Fibroblast of skin of right biceps (primary cell): Measurements from ENCODE around the gene EMID1.
A peak's percentile ranks its signal among the peaks of the same experiment; 100 is the strongest.

Experiments used
- DNase-seq: peaks from one replicate; pipeline ENCODE4 v3.0.0-alpha.2; 2013

Gene EMID1

DNA sequence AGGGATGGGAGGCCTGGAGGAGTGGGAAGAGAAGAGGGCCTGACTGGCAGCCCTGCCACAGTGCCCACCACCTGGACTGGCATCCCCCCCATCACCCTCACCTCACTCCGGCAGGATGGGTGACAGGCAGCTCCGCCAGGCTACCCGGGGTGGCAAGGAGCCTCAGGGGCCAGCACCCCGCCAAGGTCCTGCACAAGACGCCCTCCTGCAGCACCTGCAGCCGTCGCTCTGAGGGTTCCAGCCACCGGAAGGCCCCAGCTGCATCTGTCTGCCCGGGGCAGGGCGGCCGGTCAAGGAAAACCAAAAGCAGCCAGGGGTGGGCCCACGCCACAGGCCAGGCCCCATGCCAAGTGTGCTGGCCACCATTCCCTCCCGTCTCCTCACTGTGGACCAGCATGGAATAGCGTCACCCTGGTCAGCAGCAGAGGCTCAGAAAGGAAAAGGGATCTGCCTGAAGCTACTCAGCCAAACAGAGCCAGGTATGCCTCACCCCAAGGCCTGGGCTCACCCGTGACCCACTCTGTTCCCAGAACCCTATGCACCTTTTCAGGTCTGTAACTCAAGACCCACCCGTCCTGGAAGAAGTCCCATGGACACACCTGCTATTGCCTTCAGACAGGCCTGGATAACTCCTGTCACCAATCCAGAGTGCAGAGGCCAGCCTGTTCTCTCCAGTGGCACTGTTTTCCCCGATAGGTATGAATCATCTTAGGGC lies 55.1 kb downstream of the EMID1 start:
- no peak for DNase-seq

DNA sequence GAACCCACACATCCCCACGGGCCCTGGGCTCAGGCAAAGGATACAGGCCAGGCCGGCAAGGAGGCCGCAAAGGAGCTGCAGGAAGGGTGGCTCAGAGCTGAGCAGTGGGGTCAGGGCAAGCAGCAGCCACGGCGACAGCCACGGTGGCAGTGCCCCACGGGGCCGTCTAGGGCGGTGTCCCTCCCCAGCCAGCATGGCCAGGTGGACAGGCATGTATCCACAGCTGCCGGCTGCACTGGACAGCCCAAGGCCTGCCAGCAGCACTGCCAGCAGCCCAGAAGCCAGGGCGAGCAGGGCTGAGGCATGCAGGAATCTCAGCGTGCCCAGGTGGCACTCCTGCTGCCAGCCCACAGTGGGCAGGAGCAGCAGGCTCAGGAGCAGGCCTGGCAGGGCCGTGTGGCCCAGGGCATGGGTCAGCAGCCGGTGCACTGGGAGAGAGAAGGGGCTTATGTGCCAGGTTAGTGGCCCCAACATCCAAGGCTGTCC lies 58.1 kb downstream of the EMID1 start:
- no peak for DNase-seq

DNA sequence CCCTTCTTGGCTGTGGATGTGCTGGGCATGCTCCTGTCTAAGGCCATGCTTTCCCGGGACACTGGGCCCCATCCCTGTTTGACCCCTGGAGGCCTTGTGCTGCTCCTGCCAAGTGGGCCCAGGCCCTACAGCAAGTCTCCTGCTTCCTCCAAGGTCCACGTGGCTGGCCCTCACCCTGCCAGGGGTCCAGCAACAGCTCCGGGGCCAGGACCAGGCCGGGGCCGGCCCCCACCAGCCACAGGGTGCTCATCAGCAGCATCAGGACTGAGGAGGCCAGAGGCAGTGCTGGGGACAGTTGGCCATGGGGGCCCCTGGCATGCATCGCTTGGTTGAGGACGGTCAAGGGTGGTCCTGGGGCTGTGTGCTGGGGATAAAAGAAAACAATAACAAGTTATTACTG lies 59.6 kb downstream of the EMID1 start:
- DNase-seq = no peak

DNA sequence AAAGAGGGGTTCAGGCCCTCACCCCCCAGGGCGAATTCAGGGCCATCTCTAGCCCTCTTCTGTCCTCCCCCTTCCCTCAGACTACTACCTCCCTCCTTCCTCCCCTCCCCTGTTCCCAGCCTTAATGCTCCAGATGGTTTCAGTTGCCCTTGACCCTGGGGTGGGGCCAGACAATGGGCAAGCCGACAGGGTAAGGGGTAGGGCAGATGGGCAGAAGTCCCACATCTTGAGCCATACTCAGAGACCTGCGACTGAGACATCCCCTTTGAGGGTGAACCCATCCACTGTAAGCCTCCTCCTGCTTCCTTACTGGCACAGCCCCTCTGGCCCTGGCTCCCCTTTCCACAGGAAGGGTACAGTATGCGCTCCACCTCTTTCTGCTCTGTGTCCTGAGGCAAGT lies 60.2 kb downstream of the EMID1 start:
- DNase-seq = no peak

DNA sequence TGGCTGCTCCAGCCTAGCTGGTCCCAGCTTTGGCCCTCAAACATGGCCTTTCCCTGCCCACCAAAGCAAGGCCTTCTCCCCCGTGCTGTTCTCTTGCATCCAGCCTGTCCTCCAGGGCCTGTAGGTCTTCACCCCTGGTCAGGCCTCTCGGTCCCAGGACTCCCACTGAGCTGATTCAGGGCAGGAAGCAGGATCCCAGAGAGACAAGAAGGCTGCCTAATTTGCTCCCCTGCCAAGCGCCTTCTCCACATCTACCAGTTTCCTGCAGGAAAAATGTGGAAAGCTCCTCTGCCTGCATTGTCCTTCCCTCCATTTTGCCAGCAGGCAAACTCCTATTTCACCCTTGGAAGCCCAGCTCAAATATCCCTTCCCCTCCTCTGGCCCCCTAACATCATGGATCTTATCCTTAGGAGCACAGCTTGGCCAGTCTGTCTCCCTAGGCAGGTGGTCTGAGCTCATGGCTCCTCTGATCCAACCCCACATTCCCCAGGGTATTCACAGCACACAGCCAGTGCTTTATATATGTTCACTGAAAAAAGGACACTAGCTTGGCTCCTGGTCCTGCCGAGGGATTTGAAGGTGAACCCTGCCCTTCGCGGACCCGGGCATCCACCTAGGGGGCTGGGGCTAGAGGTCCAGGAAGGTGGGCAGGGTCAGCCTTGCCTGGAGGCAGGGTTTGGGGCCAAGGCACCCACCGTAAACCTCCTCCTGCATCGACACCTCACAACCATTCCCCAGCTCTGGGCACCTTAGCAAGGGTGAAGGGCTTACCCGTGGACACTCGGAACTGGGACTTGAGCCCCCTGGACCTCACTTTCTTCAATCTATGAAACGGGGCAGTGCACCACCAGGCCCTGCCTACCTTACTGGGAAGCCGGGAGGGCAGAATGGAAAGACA lies 61.1 kb downstream of the EMID1 start:
- peak; percentile 30 for DNase-seq

DNA sequence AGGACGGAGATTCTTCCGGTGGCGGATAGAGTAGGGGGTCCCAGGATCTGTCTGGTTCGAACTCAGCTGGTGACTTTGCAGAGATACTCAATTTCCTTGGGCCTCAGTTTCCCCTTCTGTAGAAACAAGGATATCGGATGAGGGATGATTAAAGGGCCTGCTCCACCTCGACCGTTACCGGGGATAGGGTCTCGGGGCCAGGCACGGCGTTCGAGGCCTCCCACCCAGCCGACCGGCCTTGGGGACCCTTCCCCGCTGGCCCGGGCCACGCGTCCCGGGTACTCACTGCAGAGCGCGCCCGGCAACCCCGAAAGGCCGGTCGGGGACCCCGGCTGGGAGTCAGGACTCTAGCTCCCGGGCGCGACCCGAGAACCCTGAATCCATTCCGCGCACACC lies 61.8 kb downstream of the EMID1 start:
- no peak for DNase-seq

DNA sequence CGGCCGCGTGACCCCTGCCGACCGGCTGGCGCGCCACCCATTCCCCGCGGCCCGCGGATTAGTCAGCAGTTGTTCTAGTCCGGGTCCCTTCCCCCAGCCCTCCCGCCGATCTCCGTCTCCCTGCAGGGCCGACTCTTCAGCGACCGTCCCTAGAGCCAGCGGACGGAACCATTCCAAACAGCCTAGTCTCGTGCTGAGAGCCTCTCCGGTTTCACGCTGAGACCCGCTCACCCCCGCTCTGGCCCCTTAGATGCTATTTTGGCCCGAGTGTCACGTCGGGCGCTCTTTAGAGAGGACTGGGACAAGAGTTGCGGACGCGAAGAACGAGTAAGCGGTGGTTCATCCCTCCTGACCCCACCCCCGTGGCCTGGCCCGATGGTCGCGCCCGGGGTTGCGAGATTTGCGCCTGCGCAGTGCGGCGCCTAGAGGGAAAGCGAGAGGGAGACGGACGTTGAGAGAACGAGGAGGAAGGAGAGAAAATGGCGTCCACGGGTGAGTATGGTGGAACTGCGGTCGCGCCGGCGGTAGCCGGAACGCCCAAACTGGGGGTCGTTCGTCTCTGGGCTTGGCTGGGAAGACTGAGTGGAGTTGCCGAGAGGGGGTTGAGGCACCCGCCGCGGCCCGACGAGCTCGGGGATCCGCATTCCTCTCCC lies 62.3 kb downstream of the EMID1 start, which contains the start of the genes EWSR1 and RHBDD3:
Gene EWSR1 (plus strand): TSS at position 411 of the 653 bp plus-strand sequence. CDS start 69 bp downstream, at position 480.
Gene RHBDD3 (minus strand): TSS at position 124 of the 653 bp plus-strand sequence. CDS start 2,355 bp downstream, outside the sequence.
- DNase-seq = peak; percentile 99

DNA sequence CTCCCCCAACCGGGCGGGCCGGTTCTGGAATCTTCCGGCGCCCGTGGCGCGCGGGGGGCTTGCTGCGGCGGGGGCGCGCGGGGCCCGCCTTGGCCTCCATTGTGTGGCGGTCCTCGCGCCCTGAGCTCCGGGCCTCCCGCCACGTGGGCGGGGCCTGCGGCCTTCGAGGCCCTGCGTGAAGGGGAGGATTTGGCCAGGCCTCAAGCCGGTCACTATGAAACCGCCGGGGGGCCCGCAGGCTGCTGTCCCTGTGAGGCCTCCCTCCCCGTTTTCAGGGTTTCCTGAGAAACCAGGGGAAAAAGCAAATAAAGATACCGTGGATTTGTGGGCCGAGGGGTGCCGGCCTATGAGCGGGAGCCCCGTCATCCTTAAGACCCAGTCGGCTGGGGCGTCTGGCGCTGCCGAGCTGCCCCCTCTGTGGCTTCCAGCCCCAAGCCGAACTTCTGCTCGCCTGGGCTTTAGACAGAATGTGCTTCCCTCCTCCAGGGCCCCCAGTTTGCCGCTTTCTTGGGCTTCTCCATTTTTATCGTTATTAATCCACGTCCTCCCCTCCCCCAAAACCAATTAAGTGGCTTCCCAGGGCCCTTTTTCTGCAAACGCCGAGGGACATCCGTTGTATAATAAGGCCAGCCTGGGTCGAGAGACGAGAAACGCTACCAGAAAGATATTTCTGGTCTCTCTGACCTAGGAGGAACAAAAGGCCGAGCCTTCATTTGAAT lies 63.0 kb downstream of the EMID1 start:
- peak; percentile 68 for DNase-seq

DNA sequence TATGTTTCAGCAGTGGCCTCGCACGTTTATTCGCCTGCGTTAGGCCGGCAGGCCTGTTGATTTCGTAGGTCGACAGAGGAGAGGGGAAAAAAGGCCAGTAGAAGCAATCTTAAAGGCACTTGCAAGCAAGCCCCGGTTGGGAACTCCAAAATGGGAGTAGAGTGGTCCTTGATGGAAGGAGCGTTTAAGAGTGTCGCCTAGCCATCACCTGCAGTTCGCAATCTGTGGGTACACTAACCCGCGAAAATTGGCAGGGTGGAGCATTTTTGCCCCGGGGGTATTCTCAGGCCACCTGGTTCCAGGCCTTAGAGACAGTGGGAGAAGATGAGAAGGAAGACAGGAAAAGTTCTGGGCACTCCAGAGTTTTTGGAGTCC lies 63.5 kb downstream of the EMID1 start:
- DNase-seq = no peak

DNA sequence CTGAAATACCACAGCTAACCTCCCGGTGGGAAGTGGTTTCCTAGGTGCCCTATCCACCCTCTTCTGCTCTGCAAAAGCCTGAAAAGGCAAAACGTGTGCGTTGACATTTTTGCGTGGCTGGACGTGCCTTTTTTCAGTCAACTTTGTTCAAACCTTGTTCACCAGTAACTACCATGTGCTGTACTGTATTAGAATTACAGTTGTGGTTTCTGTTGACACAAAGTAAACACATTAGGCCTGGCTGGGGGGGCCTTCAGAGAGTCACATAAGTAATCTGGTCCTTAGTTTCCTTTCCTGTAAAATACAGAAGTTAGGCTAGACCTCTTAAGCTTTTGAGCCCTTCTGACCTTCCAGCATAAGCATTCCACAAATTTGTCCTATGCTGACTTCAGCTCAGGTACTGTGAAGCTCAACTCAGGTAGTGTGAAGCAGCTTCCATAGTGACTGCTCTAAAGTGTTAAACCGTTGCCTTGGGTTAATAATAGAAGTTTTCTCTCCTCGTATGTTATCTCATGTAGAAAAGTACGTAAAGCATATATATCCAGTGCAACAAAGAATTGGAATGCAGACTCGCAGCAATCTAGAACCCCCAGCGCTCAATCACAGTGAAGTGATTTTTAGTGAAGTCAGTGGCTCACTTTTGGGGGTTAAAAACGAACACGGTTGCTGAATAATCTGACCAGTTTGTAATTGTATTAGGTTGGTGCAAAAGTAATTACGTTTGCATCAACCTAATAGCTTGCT lies 64.2 kb downstream of the EMID1 start:
- peak; percentile 10 for DNase-seq

DNA sequence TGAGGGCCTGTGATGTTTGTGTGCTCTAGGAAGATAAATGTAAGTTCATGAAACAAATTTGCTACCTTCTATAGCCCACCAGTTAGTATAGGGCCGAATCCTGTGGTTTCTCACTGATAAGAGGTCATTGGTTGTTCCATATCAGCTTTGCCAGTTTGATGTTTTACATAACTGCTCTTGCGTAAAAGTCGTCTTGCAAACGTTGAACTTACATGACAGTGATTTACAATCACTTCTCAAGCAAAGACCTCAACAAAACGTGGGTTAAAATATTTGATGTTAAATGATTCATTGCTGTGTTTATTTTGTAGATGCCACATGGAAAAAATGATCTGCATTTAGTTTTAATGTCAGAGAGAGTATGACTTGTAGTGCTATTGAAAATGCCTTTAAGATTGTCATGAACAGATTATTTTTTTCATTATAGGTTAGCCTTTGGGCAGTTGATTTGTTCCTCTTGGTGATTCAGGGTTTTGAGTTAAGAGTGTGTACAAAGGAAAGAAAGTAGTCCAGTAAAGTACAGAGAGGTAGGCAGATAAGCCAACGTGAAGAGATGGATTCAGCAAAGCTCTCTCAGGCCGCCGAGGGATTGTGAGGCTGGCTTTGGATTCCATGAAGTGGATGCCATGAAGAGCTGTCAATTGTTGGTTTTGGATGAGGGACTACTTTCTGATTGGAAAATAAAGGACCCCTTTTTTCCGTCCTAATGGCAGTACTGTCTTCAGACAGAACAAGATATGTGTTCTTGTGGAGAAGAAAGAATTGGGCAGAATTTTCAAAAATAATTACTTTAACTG lies 65.0 kb downstream of the EMID1 start:
- DNase-seq = peak; percentile 50

DNA sequence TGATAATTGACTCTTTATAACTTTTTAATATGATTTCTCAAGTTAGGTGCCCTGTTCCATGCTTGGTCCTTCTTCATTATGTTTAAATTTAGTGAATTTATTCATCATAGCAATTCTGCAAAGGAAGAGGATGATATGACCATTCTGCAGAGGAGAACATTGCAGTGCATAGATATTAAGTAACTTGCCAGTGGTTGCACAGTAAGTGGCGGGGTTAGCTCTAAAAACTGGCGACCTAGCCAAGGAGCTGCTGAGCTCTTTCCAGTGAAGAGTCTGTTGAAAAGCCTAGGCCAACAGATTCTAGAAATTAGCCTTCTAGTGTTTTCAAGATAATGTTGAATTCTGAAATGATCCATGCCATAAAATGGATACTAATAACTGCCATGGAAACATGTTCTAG lies 66.9 kb downstream of the EMID1 start:
- DNase-seq = no peak

DNA sequence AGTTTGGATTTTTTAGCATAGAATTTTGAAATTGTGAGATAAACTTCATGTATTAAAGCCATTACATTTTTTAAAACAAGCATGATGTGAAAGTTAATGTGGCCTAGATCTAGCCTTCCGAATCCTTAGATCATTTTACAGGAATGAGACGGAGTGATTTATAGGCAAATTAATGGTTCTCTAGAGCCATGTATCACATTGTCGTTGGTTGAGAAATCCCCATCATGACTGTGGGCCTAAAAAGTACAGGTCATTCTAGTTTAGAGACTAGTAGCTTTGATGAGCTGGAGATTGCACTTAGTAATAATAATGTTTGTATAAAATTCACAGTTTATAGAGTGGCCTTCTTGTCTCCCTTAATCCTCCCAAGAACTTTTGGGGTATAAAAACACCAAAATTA lies 69.5 kb downstream of the EMID1 start:
- no peak for DNase-seq

DNA sequence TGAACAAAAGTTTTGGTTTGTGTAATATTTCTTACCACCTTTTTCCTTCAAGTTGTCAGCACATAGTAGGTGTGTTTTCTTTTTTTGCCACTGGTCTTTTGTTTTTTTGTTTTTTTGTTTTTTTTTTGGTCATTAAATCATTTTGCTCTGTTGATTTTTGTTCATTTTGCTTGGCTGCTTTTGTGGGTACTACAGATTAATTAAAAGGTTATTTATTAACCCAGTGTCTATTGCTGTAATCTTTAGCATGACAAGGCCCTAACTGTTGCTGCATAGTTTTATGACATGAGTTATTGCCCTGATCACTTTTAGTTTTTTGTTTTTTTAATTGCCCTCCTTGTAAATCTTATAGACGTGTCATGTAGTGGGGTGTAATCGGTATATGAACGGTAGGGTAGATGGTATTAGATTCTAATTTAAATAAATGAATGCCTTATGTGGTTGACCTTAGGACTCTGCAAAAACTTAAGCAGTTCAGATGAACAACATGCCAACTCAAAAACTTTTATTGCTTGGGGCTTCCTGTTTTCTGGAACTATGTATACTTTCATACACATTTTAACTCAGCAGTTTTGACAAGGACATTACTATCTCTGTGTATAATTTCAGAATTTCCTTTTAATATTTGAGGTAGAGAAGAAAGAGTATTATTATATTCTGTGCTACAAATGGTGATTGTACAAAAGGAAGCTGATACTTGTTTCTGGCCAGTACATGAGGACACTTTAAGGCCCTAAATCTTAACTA lies 70.3 kb downstream of the EMID1 start:
- DNase-seq = no peak

DNA sequence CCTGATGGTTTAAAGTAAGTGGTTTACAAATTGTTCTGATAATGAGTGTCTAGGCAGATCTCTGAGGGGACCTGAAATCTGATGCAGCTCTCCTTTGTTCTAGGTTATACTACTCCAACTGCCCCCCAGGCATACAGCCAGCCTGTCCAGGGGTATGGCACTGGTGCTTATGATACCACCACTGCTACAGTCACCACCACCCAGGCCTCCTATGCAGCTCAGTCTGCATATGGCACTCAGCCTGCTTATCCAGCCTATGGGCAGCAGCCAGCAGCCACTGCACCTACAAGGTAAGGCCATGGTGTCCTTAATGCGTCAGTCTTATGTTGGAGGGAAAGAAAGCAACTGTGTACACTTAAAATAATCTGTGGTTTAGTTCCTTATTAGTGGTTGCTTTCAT lies 72.2 kb downstream of the EMID1 start:
- DNase-seq = no peak

DNA sequence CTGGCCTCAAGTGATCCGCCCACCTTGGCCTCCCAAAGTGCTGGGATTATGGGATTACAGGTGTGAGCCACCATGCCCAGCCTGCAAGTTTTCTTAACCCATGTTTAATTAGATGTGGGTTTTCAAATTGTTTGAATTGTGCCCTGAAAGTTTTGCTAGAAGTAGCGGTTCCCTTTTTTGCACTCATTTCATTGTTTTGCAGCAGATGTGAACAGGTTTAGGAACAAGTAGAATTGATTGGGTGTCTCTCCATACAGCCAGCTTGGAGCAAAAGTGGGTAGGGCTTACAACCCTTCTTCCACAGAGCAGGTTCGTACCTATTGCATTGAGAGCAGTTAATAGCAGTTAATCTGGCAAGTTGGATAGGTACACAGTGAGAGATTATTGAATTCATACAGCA lies 78.5 kb downstream of the EMID1 start:
- DNase-seq = no peak

DNA sequence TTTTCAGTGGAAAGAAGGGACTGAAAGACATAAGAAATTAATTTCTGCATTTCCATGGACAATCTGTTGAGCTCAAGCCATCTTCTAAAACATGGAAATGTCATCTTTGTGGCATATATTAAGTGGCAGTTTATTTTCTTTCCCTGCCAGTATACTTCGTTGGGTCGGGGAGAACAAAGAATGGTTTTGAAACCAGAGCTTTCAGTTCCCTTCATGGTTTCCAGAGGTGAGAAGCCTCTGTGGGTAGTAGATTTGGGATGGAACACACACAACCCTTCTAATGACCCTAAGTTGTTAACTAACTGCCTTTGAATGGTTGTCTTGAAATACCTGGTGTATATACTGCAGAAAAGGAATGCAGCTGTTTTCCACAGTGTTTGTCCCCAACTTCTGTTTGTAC lies 83.1 kb downstream of the EMID1 start:
- DNase-seq = no peak

DNA sequence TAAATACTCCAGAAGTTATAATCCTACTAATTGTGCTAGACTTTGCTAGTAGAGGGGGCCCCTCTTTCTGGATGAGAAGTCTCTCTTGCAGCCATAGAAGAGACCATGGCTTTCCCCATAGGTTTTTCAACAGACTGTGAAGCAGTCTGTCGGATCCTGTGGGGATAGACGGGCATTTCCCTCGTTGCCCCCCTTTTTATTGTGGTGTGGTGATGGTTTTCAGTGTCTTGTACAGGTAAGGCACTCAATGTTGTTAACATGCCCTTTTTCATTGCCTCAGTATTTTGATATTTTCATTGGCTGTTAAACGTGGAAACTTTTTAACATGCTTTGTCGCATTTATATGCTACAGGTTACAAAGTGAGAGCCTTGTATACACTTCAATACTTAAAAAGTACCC lies 84.4 kb downstream of the EMID1 start:
- no peak for DNase-seq

DNA sequence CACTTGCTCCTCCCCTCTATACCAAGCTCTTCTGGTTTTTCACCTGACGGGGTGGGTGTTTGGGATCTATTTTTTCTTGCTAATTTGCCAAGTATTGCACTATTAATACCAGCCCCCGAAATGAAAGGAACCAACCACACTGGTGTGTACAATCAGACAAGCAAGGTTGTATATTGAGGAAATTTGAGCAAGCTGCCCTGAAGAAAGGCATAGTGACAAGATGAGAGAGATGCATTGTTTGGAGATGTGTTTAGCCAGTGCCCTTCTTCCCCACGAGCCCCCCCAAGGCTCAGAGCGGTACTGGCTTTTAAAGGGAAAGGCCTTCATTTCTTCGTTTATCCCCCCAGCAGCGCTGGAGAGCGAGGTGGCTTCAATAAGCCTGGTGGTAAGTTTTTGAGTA lies 85.5 kb downstream of the EMID1 start:
- no peak for DNase-seq

DNA sequence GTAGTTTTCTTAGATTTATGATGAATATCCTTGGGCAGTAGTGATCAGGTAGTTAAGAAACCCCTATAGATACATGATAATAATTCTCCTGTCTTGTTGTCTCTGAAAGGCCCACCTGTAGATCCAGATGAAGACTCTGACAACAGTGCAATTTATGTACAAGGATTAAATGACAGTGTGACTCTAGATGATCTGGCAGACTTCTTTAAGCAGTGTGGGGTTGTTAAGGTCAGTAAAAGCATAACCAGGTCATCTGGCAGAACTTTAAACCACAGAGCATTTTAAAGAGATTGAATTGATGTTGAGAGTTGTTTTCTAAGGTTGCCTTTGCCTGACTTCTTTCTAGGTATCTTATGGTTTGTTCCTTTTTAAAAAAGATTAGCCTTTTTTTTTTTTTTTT lies 86.7 kb downstream of the EMID1 start:
- DNase-seq = no peak
